ENCODE results near the gene TEF. TPM values are rescaled to one million over a fixed set of nuclear protein-coding genes. Genes with fewer than 3 reads are reported as not detected.

The TEF gene
- total RNA-seq, 2 experiments from 2014 or later, result 6.8 to 7.0 TPM

DNA sequence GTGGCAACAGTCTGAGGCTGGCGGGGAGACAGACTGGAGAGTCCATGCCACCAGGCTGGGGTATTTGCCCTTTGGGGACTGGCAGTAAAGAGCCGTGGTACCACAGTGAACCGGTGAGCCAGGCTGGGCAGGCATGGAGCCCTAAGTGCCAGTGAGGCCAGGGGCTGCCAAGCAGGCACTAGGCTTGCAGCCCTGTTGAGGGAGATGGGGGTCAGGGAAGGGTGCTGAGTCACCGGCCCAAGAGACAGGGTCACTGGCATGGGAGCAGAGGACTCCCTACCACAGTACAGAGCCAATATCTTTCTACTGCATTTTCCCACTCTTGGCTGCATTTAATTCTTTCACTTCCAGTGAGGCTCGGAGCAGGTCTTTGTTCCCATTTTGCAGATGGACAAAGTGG is 30.7 kb upstream of the TEF start:
- H4K20me1 ChIP-seq (ENCODE audit: insufficient read depth, low read length), result no peaks in the 10 kb centered on the region
- H3K9me3 ChIP-seq (ENCODE audit: low read length), result no peaks in the 10 kb centered on the region
- ChIA-PET CTCF (ENCODE audit: unreplicated experiment) (no interaction called here), POLR2A (interaction anchor here (0.6 kb wide), 1 partner anchor 35 kb away, joined by 7 read pairs; no protein-coding TSS in a partner anchor)
- H2AFZ ChIP-seq (ENCODE audit: low read length), result no peak overlapping the region
- H3K4me2 ChIP-seq (ENCODE audit: low read length), result no peak overlapping the region
- H3K4me1 ChIP-seq (ENCODE audit: insufficient read depth, low read length, poor library complexity, severe bottlenecking), result no peaks in the 10 kb centered on the region
- intact Hi-C loops (cut with micrococcal nuclease; ENCODE audit: unreplicated experiment), result no loop called here
- no peak overlapping the region for H3K27ac ChIP-seq (ENCODE audit: low read depth, low read length, poor library complexity, severe bottlenecking)
- TF ChIP-seq, protein P1, sequence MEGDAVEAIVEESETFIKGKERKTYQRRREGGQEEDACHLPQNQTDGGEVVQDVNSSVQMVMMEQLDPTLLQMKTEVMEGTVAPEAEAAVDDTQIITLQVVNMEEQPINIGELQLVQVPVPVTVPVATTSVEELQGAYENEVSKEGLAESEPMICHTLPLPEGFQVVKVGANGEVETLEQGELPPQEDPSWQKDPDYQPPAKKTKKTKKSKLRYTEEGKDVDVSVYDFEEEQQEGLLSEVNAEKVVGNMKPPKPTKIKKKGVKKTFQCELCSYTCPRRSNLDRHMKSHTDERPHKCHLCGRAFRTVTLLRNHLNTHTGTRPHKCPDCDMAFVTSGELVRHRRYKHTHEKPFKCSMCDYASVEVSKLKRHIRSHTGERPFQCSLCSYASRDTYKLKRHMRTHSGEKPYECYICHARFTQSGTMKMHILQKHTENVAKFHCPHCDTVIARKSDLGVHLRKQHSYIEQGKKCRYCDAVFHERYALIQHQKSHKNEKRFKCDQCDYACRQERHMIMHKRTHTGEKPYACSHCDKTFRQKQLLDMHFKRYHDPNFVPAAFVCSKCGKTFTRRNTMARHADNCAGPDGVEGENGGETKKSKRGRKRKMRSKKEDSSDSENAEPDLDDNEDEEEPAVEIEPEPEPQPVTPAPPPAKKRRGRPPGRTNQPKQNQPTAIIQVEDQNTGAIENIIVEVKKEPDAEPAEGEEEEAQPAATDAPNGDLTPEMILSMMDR (conservative IDR thresholded peaks at IDR 0.05; ENCODE audit: low read length), result no peak
- no peak for TF ChIP-seq EZH2phosphoT487 (IDR thresholded peaks at IDR 0.05; ENCODE audit: borderline replicate concordance, low read depth, low read length)
- BruUV-seq (replicated peaks), result no TSS peak
- no peaks in the 10 kb centered on the region for H3K79me2 ChIP-seq (ENCODE audit: insufficient read depth, low read depth, low read length)
- DNase-seq (ENCODE audit: low spot score), result no peak
- H3K9me2 ChIP-seq (ENCODE audit: insufficient read depth, low read length), result no peaks in the 10 kb centered on the region
- peaks cover 75% of the 10 kb centered on the region for H3K36me3 ChIP-seq (ENCODE audit: insufficient read depth, low read length)
- H3K4me3 ChIP-seq (ENCODE audit: low read depth, low read length, poor library complexity, severe bottlenecking), result no peak overlapping the region

DNA sequence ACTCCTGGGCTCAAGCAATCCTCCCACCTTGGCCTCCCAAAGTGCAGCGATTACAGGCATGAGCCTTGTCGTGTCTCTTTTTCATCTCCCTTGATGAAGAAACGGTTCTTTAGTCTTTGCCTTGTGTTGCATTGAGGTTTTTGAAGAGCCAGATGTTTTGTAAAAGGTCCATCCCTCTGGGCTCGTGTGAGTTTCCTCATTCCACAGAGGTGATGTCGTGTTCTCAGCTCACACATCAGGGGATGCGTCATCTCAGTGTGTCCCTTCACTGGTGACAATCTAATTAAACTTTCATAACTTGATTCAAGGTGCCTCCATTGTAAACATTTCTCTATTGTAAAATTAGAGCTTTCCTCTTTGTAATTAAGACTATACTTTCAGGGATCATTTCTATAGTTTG is 29.7 kb upstream of the TEF start:
- POLR2A ChIA-PET, result no interaction called here
- CTCF ChIA-PET (ENCODE audit: unreplicated experiment), result no interaction called here
- Histone ChIP-seq H3K79me2 (ENCODE audit: insufficient read depth, low read depth, low read length) (no peaks in the 10 kb centered on the region), H3K4me3 (ENCODE audit: low read depth, low read length, poor library complexity, severe bottlenecking) (no peak overlapping the region), H3K4me1 (ENCODE audit: insufficient read depth, low read length, poor library complexity, severe bottlenecking) (no peaks in the 10 kb centered on the region), H3K9me3 (ENCODE audit: low read length) (no peaks in the 10 kb centered on the region), H3K36me3 (ENCODE audit: insufficient read depth, low read length) (peaks cover 76% of the 10 kb centered on the region), H4K20me1 (ENCODE audit: insufficient read depth, low read length) (no peaks in the 10 kb centered on the region), H3K27ac (ENCODE audit: low read depth, low read length, poor library complexity, severe bottlenecking) (no peak overlapping the region), H3K9me2 (ENCODE audit: insufficient read depth, low read length) (no peaks in the 10 kb centered on the region), H2AFZ (ENCODE audit: low read length) (no peak overlapping the region), H3K4me2 (ENCODE audit: low read length) (no peak overlapping the region)
- DNase-seq (ENCODE audit: low spot score), result no peak
- no TSS peak for BruUV-seq (replicated peaks)
- intact Hi-C loops (cut with micrococcal nuclease; ENCODE audit: unreplicated experiment), result no loop called here
- TF ChIP-seq, protein P1 (conservative IDR thresholded peaks at IDR 0.05; ENCODE audit: low read length), result no peak
- TF ChIP-seq EZH2phosphoT487 (IDR thresholded peaks at IDR 0.05; ENCODE audit: borderline replicate concordance, low read depth, low read length), result no peak

DNA sequence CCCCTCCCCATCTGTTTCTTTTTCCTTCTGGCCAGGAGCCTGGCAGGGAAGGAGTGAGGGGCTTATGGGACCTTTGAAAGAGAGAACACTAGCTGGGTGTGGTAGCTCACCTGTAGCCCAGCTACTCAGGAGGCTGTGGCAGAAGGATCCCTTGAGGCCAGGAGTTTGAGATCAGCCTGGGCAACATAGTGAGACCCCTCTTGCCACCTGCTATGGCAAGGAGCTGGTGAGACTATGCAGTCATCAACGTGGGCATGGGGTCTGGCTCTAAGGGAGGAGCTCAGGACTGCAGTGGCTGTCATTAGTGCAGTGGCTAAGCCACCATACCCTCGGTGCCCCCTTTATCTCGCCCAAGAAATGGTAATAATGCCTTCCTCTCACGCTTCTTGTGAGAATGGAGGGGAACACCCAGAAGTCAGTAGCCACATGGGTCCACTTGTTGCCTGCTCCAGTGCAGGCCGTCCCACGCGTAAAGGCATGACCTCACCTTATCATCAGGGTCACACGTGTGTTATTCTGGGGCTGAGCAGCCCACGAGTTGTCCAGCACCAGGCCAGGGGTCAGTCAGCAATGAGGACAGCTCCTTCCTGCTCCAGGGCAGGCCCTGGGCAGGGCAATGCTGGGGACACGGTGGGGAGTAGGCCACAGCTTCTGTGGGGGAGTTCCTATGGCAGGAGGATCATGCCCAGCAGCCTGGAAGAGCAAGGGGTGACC is 27.7 kb upstream of the TEF start:
- Histone ChIP-seq H3K27ac (ENCODE audit: low read depth, low read length, poor library complexity, severe bottlenecking) (no peak overlapping the region), H3K4me2 (ENCODE audit: low read length) (no peak overlapping the region), H4K20me1 (ENCODE audit: insufficient read depth, low read length) (no peaks in the 10 kb centered on the region), H3K4me3 (ENCODE audit: low read depth, low read length, poor library complexity, severe bottlenecking) (no peak overlapping the region), H3K36me3 (ENCODE audit: insufficient read depth, low read length) (peaks cover 66% of the 10 kb centered on the region), H2AFZ (ENCODE audit: low read length) (no peak overlapping the region), H3K9me3 (ENCODE audit: low read length) (no peaks in the 10 kb centered on the region), H3K4me1 (ENCODE audit: insufficient read depth, low read length, poor library complexity, severe bottlenecking) (no peaks in the 10 kb centered on the region), H3K79me2 (ENCODE audit: insufficient read depth, low read depth, low read length) (no peaks in the 10 kb centered on the region), H3K9me2 (ENCODE audit: insufficient read depth, low read length) (no peaks in the 10 kb centered on the region)
- intact Hi-C loops (cut with micrococcal nuclease; ENCODE audit: unreplicated experiment), result no loop called here
- POLR2A ChIA-PET, result no interaction called here
- BruUV-seq (replicated peaks), result no TSS peak
- TF ChIP-seq, protein P1 (conservative IDR thresholded peaks at IDR 0.05; ENCODE audit: low read length), result no peak
- TF ChIP-seq EZH2phosphoT487 (IDR thresholded peaks at IDR 0.05; ENCODE audit: borderline replicate concordance, low read depth, low read length), result no peak
- CTCF ChIA-PET (ENCODE audit: unreplicated experiment), result no interaction called here
- DNase-seq (ENCODE audit: low spot score), result no peak
